K562 (cell line): Measurements from ENCODE around the gene ATF5. TPM values are rescaled to one million over a fixed set of nuclear protein-coding genes. Genes with fewer than 3 reads are reported as not detected.

Experiments
- ARID1B ChIP-seq: fragments of 450-650 bp; IDR thresholded peaks from 2 replicates; pipeline ENCODE4 v1.6.1; 2016; ENCODE audit warnings: antibody characterized with exemption, mild to moderate bottlenecking, inconsistent platforms
- CHD4 ChIP-seq: fragments of 200-600 bp; sonication (generic); IDR thresholded peaks from 3 replicates; pipeline ENCODE4 v1.6.1; 2012; ENCODE audit warnings: low read depth, mild to moderate bottlenecking, mixed read lengths, low read length, inconsistent platforms; ENCODE audit not compliant: insufficient read depth, insufficient replicate concordance, poor library complexity, severe bottlenecking
- COPS2 ChIP-seq: fragments of 450-650 bp; conservative IDR thresholded peaks from 2 replicates; pipeline ENCODE4 v1.6.1; 2016; ENCODE audit warnings: mild to moderate bottlenecking, moderate library complexity
- ETV5 ChIP-seq: sonication (generic); formaldehyde crosslinking; IDR thresholded peaks from 2 replicates; pipeline ENCODE4 v1.4.0; 2020; ENCODE audit warnings: low read depth, mild to moderate bottlenecking, missing genetic modification reagents
- GABPB2 ChIP-seq: fragments of 250-450 bp; sonication (Bioruptor Pico); conservative IDR thresholded peaks from 2 replicates; pipeline ENCODE4 v1.5.1; 2021; ENCODE audit warnings: mild to moderate bottlenecking
- GATAD2A ChIP-seq: fragments of 450-650 bp; IDR thresholded peaks from 2 replicates; pipeline ENCODE4 v1.6.1; 2017
- GTF2A2 ChIP-seq: IDR thresholded peaks from 2 replicates; pipeline ENCODE4 v1.6.1; 2016; ENCODE audit warnings: mild to moderate bottlenecking, missing genetic modification characterization, missing compliant biosample characterization
- HMG20A ChIP-seq: fragments of 450-650 bp; formaldehyde crosslinking; conservative IDR thresholded peaks from 2 replicates; pipeline ENCODE4 v1.4.0; 2020; ENCODE audit warnings: mild to moderate bottlenecking, mixed read lengths
- HNRNPH1 ChIP-seq: fragments of 200-400 bp; formaldehyde crosslinking; optimal IDR thresholded peaks from 2 replicates; pipeline ENCODE3; 2017; ENCODE audit warnings: low read depth, mild to moderate bottlenecking, low read length, moderate library complexity
- LARP7 ChIP-seq: fragments of 450-650 bp; IDR thresholded peaks from 2 replicates; pipeline ENCODE4 v1.6.1; 2016
- MAFG ChIP-seq: fragments of 450-650 bp; conservative IDR thresholded peaks from 2 replicates; pipeline ENCODE4 v1.6.1; 2016; ENCODE audit warnings: missing genetic modification characterization, missing compliant biosample characterization
- MBD2 ChIP-seq: sonication (generic); IDR thresholded peaks from 2 replicates; pipeline ENCODE4 v1.6.1; 2016; ENCODE audit warnings: low read depth, borderline replicate concordance
- PYGO2 ChIP-seq: fragments of 450-650 bp; IDR thresholded peaks from 2 replicates; pipeline ENCODE4 v1.6.1; 2016; ENCODE audit warnings: mild to moderate bottlenecking, missing genetic modification characterization, moderate library complexity, missing compliant biosample characterization
- RNF2 ChIP-seq: sonication (generic); IDR thresholded peaks from 2 replicates; pipeline ENCODE4 v1.6.1; 2016
- SAFB2 ChIP-seq: fragments of 200-400 bp; formaldehyde crosslinking; IDR thresholded peaks from 2 replicates; pipeline ENCODE4 v1.6.1; 2018; ENCODE audit warnings: borderline replicate concordance, low read length, low read depth, moderate library complexity; ENCODE audit not compliant: severe bottlenecking
- YY1 ChIP-seq, 3 experiments: IDR thresholded peaks; 2 replicates each; pipeline ENCODE4 v1.6.1; 2011; ENCODE audit warnings: low read length in 2 of 3, mild to moderate bottlenecking in 2 of 3, moderate library complexity in 2 of 3, borderline replicate concordance in 1 of 3, control low read depth in 1 of 3, low read depth in 1 of 3; ENCODE audit not compliant: insufficient read depth in 3 of 3, insufficient replicate concordance in 2 of 3, control insufficient read depth in 1 of 3, insufficient read length in 1 of 3; ENCODE audit errors: extremely low read depth in 1 of 3
- ZNF354B ChIP-seq: fragments of 250-450 bp; sonication (Bioruptor Pico); IDR thresholded peaks from 2 replicates; pipeline ENCODE4 v1.4.0; 2020
- ZNF507 ChIP-seq: conservative IDR thresholded peaks from 2 replicates; pipeline ENCODE4 v1.6.1; 2017; ENCODE audit warnings: missing genetic modification characterization, missing compliant biosample characterization
- ZNF766 ChIP-seq: fragments of 200-800 bp; sonication (Bioruptor generic); conservative IDR thresholded peaks from 2 replicates; pipeline ENCODE4 v1.6.1; 2016; ENCODE audit warnings: missing genetic modification characterization, missing compliant biosample characterization
- ZNF780A ChIP-seq: fragments of 250-450 bp; sonication (Bioruptor Pico); IDR thresholded peaks from 2 replicates; pipeline ENCODE4 v1.5.0; 2021; ENCODE audit warnings: mild to moderate bottlenecking
- polyA plus RNA-seq, 8 experiments: library from polyadenylated mRNA; depleted of rRNA in 4 of 8; stranded (reverse) in 5 of 8; unstranded in 3 of 8; fragments of >200 nt; fragmentation: Nextera tagmentation in 2 of 8; fragmentation: Illumina TruSeq in 1 of 8; extraction: Ambion mirVana in 2 of 8; extraction: Trizol in 1 of 8; gene quantifications; 2 replicates each; pipeline versions ENCODE4 v1.2.1 to v1.2.3, GENCODE V29; 2011 to 2014; ENCODE audit warnings: inconsistent platforms in 1 of 8, missing spikeins in 1 of 8
- total RNA-seq, 7 experiments: library from RNA; depleted of rRNA in 6 of 7; stranded (reverse); fragments of >200 nt in 6 of 7; fragmentation: Illumina TruSeq in 2 of 7; extraction: Trizol in 2 of 7; gene quantifications; 2 replicates each; pipeline versions ENCODE4 v1.2.1 to v1.2.3, GENCODE V29; 2011 to 2021; ENCODE audit warnings: low replicate concordance in 1 of 7
- TF ChIP-seq, protein P1 (sequence below): sonication (generic); formaldehyde crosslinking; IDR thresholded peaks from 2 replicates; pipeline ENCODE4 v1.8.0; 2022; ENCODE audit warnings: mild to moderate bottlenecking, missing genetic modification reagents
- TF ChIP-seq, protein P2 (sequence below): sonication (generic); formaldehyde crosslinking; IDR thresholded peaks from 2 replicates; pipeline ENCODE4 v1.9.0; 2022; ENCODE audit warnings: mild to moderate bottlenecking, missing genetic modification reagents
- TF ChIP-seq, protein P3 (sequence below): fragments of 250-450 bp; sonication (Bioruptor Pico); IDR thresholded peaks from 2 replicates; pipeline ENCODE4 v1.8.0; 2022; ENCODE audit warnings: inconsistent platforms
- TF ChIP-seq, protein P4 (sequence below): fragments of 450-650 bp; IDR thresholded peaks from one replicate; pipeline ENCODE4 v1.6.1; 2018; ENCODE audit warnings: mild to moderate bottlenecking, moderate library complexity; ENCODE audit not compliant: partially characterized antibody

ATF5 gene
- total and polyA plus RNA-seq, 9 of the 15 experiments (the other 6 are each of a cell fraction or from before 2014, with no cell fraction given): 3.0 to 57.6 (median 11.1) TPM

DNA sequence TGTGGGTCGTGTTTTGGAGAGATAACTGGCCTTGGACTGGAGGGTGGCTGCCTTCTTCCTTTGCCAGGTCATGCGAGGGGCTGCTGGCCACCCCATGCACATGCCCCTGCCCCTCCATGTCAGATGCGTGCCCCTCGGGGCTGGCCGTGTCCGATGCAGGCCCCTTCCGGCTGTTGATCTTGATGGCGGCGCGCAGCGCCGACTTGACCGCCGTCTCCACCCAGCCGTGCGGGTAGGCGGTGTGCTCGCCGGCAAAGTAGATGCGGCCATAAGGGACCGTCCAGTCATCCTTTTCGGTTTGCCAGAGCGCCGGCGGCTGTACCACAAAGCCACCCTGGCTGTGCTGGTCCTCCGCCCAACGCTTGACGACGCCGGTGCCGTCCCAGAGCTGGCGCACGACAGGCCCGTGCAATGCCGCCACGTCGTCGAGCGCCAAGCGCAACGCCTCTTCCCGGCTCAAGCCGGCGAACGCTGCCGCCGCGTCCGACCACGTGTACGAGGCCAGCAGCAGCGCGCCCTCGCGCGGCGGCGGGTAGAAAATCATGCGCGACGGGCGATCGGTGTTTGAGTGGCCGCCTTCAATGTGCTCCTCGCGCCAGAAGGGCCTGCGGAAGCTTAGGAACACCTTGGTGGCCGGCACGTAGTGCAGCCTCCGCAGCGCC lies 39.2 kb upstream of the ATF5 start (continued):
- TF ChIP-seq HMG20A: no peak
- TF ChIP-seq, protein P1, sequence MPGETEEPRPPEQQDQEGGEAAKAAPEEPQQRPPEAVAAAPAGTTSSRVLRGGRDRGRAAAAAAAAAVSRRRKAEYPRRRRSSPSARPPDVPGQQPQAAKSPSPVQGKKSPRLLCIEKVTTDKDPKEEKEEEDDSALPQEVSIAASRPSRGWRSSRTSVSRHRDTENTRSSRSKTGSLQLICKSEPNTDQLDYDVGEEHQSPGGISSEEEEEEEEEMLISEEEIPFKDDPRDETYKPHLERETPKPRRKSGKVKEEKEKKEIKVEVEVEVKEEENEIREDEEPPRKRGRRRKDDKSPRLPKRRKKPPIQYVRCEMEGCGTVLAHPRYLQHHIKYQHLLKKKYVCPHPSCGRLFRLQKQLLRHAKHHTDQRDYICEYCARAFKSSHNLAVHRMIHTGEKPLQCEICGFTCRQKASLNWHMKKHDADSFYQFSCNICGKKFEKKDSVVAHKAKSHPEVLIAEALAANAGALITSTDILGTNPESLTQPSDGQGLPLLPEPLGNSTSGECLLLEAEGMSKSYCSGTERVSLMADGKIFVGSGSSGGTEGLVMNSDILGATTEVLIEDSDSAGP (CRISPR knock-in tag): peak; percentile 78
- no peak; the same call in 1 of the 2 replicates for TF ChIP-seq MBD2
- TF ChIP-seq PYGO2 (tag): no peak
- no peak for TF ChIP-seq ZNF354B (CRISPR knock-in tag)
- TF ChIP-seq, protein P2, sequence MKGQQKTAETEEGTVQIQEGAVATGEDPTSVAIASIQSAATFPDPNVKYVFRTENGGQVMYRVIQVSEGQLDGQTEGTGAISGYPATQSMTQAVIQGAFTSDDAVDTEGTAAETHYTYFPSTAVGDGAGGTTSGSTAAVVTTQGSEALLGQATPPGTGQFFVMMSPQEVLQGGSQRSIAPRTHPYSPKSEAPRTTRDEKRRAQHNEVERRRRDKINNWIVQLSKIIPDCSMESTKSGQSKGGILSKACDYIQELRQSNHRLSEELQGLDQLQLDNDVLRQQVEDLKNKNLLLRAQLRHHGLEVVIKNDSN (CRISPR knock-in tag): peak; percentile 90
- peak; percentile 99 for TF ChIP-seq RNF2
- TF ChIP-seq ZNF507 (tag): no peak
- TF ChIP-seq, protein P3, sequence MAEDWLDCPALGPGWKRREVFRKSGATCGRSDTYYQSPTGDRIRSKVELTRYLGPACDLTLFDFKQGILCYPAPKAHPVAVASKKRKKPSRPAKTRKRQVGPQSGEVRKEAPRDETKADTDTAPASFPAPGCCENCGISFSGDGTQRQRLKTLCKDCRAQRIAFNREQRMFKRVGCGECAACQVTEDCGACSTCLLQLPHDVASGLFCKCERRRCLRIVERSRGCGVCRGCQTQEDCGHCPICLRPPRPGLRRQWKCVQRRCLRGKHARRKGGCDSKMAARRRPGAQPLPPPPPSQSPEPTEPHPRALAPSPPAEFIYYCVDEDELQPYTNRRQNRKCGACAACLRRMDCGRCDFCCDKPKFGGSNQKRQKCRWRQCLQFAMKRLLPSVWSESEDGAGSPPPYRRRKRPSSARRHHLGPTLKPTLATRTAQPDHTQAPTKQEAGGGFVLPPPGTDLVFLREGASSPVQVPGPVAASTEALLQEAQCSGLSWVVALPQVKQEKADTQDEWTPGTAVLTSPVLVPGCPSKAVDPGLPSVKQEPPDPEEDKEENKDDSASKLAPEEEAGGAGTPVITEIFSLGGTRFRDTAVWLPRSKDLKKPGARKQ (CRISPR knock-in tag): no peak
- TF ChIP-seq YY1 (IDR thresholded peaks at IDR 0.05; ENCODE audit: borderline replicate concordance in 1 of 3, control insufficient read depth in 1 of 3, extremely low read depth in 1 of 3, insufficient read depth in 3 of 3, insufficient read length in 1 of 3, insufficient replicate concordance in 2 of 3, low read depth in 1 of 3, low read length in 2 of 3): peak in 2 of 3 experiments; percentile 20 to 64
- TF ChIP-seq MAFG (tag): no peak
- TF ChIP-seq COPS2: no peak
- TF ChIP-seq GATAD2A: peak; percentile 71; the same call in 1 of the 2 replicates
- TF ChIP-seq CHD4: no peak
- no peak; the same call in 1 of the 2 replicates for TF ChIP-seq ARID1B
- no peak for TF ChIP-seq ZNF780A
- TF ChIP-seq LARP7: no peak
- TF ChIP-seq GABPB2 (CRISPR knock-in tag): no peak
- no peak for TF ChIP-seq HNRNPH1
- TF ChIP-seq GTF2A2: no peak
- peak; percentile 83; the same call in 1 of the 2 replicates for TF ChIP-seq ZNF766 (CRISPR knock-in tag)
- peak; percentile 90 for TF ChIP-seq ETV5 (CRISPR knock-in tag)
- TF ChIP-seq, protein P4, sequence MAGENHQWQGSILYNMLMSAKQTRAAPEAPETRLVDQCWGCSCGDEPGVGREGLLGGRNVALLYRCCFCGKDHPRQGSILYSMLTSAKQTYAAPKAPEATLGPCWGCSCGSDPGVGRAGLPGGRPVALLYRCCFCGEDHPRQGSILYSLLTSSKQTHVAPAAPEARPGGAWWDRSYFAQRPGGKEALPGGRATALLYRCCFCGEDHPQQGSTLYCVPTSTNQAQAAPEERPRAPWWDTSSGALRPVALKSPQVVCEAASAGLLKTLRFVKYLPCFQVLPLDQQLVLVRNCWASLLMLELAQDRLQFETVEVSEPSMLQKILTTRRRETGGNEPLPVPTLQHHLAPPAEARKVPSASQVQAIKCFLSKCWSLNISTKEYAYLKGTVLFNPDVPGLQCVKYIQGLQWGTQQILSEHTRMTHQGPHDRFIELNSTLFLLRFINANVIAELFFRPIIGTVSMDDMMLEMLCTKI: no peak
- no peak for TF ChIP-seq SAFB2
